HepG2 (cell line): ENCODE measurements around the gene IQCC. TPM values are rescaled to one million over a fixed set of nuclear protein-coding genes. Genes with fewer than 3 reads are reported as not detected.

ENCODE experiments used
- CHD2 ChIP-seq: IDR thresholded peaks from 2 replicates; pipeline ENCODE4 v1.6.1; 2011; ENCODE audit warnings: low read depth, low read length, improper control_type of control experiment
- JUN ChIP-seq: sonication (generic); formaldehyde crosslinking; IDR thresholded peaks from 2 replicates; pipeline ENCODE4 v1.4.0; 2020; ENCODE audit warnings: mild to moderate bottlenecking, missing genetic modification reagents
- NFE2L2 ChIP-seq: fragments of 150-350 bp; IDR thresholded peaks from 2 replicates; pipeline ENCODE4 v1.6.1; 2014; ENCODE audit warnings: low read length
- NR2C2 ChIP-seq: sonication (generic); formaldehyde crosslinking; IDR thresholded peaks from 2 replicates; pipeline ENCODE4 v1.4.0; 2020; ENCODE audit warnings: missing genetic modification reagents, mild to moderate bottlenecking, moderate library complexity, borderline replicate concordance
- PCBP1 ChIP-seq: fragments of 200-400 bp; formaldehyde crosslinking; IDR thresholded peaks from 2 replicates; pipeline ENCODE4 v1.6.1; 2017; ENCODE audit warnings: mild to moderate bottlenecking, low read depth, low read length, borderline replicate concordance
- PHF20 ChIP-seq: sonication (generic); formaldehyde crosslinking; IDR thresholded peaks from 2 replicates; pipeline ENCODE4 v1.5.0; 2020; ENCODE audit warnings: mild to moderate bottlenecking, missing genetic modification reagents
- RARA ChIP-seq: IDR thresholded peaks from 2 replicates; pipeline ENCODE4 v1.6.1; 2016; ENCODE audit warnings: missing genetic modification reagents, missing compliant biosample characterization
- TBP ChIP-seq: sonication (generic); formaldehyde crosslinking; IDR thresholded peaks from 2 replicates; pipeline ENCODE4 v1.5.0; 2020; ENCODE audit warnings: missing genetic modification reagents
- YEATS2 ChIP-seq: sonication (generic); formaldehyde crosslinking; IDR thresholded peaks from 2 replicates; pipeline ENCODE4 v1.4.0; 2020; ENCODE audit warnings: missing genetic modification reagents, borderline replicate concordance
- ZBTB7A ChIP-seq: sonication (generic); formaldehyde crosslinking; IDR thresholded peaks from 2 replicates; pipeline ENCODE4 v1.8.0; 2022; ENCODE audit warnings: mild to moderate bottlenecking, missing genetic modification reagents
- ZMYM4 ChIP-seq: sonication (generic); formaldehyde crosslinking; IDR thresholded peaks from 2 replicates; pipeline ENCODE4 v1.8.1; 2023; ENCODE audit warnings: mild to moderate bottlenecking, missing genetic modification reagents
- ZNF12 ChIP-seq: sonication (generic); formaldehyde crosslinking; IDR thresholded peaks from 2 replicates; pipeline ENCODE4 v1.5.0; 2020; ENCODE audit warnings: missing genetic modification reagents
- ZNF180 ChIP-seq: sonication (generic); formaldehyde crosslinking; IDR thresholded peaks from 2 replicates; pipeline ENCODE4 v1.4.0; 2020; ENCODE audit warnings: low read depth, missing genetic modification reagents, borderline replicate concordance
- ZNF253 ChIP-seq: sonication (generic); formaldehyde crosslinking; IDR thresholded peaks from 2 replicates; pipeline ENCODE4 v1.8.0; 2022; ENCODE audit warnings: mild to moderate bottlenecking, missing genetic modification reagents, borderline replicate concordance
- ZNF296 ChIP-seq: sonication (generic); formaldehyde crosslinking; conservative IDR thresholded peaks from 2 replicates; pipeline ENCODE4 v1.5.0; 2020; ENCODE audit warnings: mild to moderate bottlenecking, missing genetic modification reagents
- ZNF317 ChIP-seq: sonication (generic); formaldehyde crosslinking; IDR thresholded peaks from 2 replicates; pipeline ENCODE4 v1.5.0; 2020; ENCODE audit warnings: mild to moderate bottlenecking, missing genetic modification reagents
- ZNF430 ChIP-seq: sonication (generic); formaldehyde crosslinking; IDR thresholded peaks from 2 replicates; pipeline ENCODE4 v1.9.0; 2021; ENCODE audit warnings: mild to moderate bottlenecking, missing genetic modification reagents
- ZNF589 ChIP-seq: sonication (generic); formaldehyde crosslinking; conservative IDR thresholded peaks from 2 replicates; pipeline ENCODE4 v1.8.0; 2022; ENCODE audit warnings: mild to moderate bottlenecking, moderate library complexity, missing genetic modification reagents
- ZNF614 ChIP-seq: IDR thresholded peaks from 2 replicates; pipeline ENCODE4 v1.6.1; 2018; ENCODE audit warnings: missing biosample characterization, missing genetic modification reagents, inconsistent platforms, borderline replicate concordance
- polyA plus RNA-seq, 8 experiments: library from polyadenylated mRNA; depleted of rRNA in 3 of 8; stranded (reverse) in 7 of 8; unstranded in 1 of 8; fragments of >200 nt; fragmentation: Illumina TruSeq in 4 of 8; extraction: Trizol in 4 of 8; gene quantifications; 2 replicates each; pipeline versions ENCODE4 v1.2.1 to v1.2.3, GENCODE V29; 2011 to 2016; ENCODE audit warnings: low read depth in 4 of 8, missing spikeins in 1 of 8, mixed read lengths in 1 of 8; ENCODE audit not compliant: insufficient read depth in 1 of 8
- total RNA-seq, 5 experiments: library from RNA; depleted of rRNA; stranded (reverse); fragments of >200 nt; fragmentation: Illumina TruSeq; extraction: Trizol; gene quantifications; 2 replicates each; pipeline ENCODE4 v1.2.3, GENCODE V29; 2016; ENCODE audit warnings: low read depth in 1 of 5
- TF ChIP-seq, protein P1 (sequence below): sonication (generic); formaldehyde crosslinking; IDR thresholded peaks from 2 replicates; pipeline ENCODE4 v1.5.0; 2020; ENCODE audit warnings: missing genetic modification reagents
- TF ChIP-seq, protein P2 (sequence below): IDR thresholded peaks from 2 replicates; pipeline ENCODE4 v1.6.1; 2018; ENCODE audit warnings: missing genetic modification reagents
- TF ChIP-seq, protein P3 (sequence below): sonication (generic); formaldehyde crosslinking; IDR thresholded peaks from 2 replicates; pipeline ENCODE4 v1.9.0; 2022; ENCODE audit warnings: missing genetic modification reagents, mild to moderate bottlenecking, borderline replicate concordance
- TF ChIP-seq, protein P4 (sequence below): sonication (generic); formaldehyde crosslinking; IDR thresholded peaks from 2 replicates; pipeline ENCODE4 v1.8.1; 2023; ENCODE audit warnings: mild to moderate bottlenecking, missing genetic modification reagents
- TF ChIP-seq, protein P5 (sequence below): IDR thresholded peaks from 2 replicates; pipeline ENCODE4 v1.6.1; 2016; ENCODE audit warnings: low read depth, control low read depth

The IQCC gene
- total and polyA plus RNA-seq, 2 of the 13 experiments (the other 11 are each of a cell fraction or from before 2014, with no cell fraction given), result 1.7 to 3.0 TPM

DNA sequence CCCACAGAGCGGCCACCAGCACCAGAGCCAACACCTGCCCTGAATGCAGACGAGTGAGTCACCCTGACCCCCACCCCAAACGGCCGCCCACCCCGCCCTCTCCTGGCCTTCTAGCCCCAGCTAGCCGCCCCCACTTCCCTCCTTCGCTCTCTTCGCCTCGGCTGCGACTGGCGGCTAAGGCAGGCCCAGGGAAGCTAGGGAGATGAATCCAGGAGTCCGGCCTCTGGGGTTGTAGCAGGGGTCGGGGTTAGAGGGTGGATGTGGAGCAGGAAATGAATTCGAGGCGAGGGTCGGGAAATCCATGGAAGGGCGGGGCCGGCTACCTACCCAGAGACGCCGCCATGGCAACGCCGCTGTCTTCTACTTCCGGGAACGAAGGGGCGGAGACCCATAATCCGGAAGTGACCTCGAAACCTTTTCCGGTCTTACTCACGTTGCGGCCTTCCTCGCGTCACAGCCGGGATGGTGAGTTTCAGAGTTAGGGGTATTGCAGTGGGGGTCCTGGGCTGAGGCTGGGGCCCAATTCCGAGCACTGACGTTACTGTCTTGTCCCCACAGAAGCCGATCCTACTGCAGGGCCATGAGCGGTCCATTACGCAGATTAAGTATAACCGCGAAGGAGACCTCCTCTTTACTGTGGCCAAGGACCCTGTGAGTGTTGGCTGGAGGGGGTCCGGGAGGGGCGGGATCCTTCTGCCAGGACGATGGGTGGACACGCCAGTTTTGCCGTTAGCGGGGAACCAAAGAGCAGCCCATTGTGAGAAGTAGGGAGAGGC is 16.7 kb downstream of the IQCC start, which contains the start of the genes EIF3I and TMEM234 (continued):
- TF ChIP-seq NFE2L2 (no peak), ZNF589 (no peak), ZNF296 (CRISPR knock-in tag) (no peak), ZBTB7A (peak; percentile 74), TBP (CRISPR knock-in tag) (no peak), YEATS2 (CRISPR knock-in tag) (peak; percentile 57; the same call in 1 of the 2 replicates), PHF20 (CRISPR knock-in tag) (peak; percentile 93), PCBP1 (peak; percentile 82; the same call in 1 of the 2 replicates), ZMYM4 (CRISPR knock-in tag) (peak; percentile 50; the same call in 1 of the 2 replicates), ZNF180 (no peak), ZNF317 (CRISPR knock-in tag) (peak; percentile 71; the same call in 1 of the 2 replicates), RARA (no peak), ZNF430 (CRISPR knock-in tag) (peak; percentile 64), NR2C2 (CRISPR knock-in tag) (peak; percentile 98), CHD2 (no peak), ZNF12 (no peak), ZNF253 (CRISPR knock-in tag) (no peak), ZNF614 (CRISPR knock-in tag) (no peak; the same call in 1 of the 2 replicates), JUN (no peak)
- TF ChIP-seq, protein P1, sequence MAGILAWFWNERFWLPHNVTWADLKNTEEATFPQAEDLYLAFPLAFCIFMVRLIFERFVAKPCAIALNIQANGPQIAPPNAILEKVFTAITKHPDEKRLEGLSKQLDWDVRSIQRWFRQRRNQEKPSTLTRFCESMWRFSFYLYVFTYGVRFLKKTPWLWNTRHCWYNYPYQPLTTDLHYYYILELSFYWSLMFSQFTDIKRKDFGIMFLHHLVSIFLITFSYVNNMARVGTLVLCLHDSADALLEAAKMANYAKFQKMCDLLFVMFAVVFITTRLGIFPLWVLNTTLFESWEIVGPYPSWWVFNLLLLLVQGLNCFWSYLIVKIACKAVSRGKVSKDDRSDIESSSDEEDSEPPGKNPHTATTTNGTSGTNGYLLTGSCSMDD, result no peak
- TF ChIP-seq, protein P2, sequence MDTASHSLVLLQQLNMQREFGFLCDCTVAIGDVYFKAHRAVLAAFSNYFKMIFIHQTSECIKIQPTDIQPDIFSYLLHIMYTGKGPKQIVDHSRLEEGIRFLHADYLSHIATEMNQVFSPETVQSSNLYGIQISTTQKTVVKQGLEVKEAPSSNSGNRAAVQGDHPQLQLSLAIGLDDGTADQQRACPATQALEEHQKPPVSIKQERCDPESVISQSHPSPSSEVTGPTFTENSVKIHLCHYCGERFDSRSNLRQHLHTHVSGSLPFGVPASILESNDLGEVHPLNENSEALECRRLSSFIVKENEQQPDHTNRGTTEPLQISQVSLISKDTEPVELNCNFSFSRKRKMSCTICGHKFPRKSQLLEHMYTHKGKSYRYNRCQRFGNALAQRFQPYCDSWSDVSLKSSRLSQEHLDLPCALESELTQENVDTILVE (CRISPR knock-in tag), result no peak
- TF ChIP-seq, protein P3, sequence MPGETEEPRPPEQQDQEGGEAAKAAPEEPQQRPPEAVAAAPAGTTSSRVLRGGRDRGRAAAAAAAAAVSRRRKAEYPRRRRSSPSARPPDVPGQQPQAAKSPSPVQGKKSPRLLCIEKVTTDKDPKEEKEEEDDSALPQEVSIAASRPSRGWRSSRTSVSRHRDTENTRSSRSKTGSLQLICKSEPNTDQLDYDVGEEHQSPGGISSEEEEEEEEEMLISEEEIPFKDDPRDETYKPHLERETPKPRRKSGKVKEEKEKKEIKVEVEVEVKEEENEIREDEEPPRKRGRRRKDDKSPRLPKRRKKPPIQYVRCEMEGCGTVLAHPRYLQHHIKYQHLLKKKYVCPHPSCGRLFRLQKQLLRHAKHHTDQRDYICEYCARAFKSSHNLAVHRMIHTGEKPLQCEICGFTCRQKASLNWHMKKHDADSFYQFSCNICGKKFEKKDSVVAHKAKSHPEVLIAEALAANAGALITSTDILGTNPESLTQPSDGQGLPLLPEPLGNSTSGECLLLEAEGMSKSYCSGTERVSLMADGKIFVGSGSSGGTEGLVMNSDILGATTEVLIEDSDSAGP (CRISPR knock-in tag), result peak; percentile 50; the same call in 1 of the 2 replicates
- TF ChIP-seq, protein P4, sequence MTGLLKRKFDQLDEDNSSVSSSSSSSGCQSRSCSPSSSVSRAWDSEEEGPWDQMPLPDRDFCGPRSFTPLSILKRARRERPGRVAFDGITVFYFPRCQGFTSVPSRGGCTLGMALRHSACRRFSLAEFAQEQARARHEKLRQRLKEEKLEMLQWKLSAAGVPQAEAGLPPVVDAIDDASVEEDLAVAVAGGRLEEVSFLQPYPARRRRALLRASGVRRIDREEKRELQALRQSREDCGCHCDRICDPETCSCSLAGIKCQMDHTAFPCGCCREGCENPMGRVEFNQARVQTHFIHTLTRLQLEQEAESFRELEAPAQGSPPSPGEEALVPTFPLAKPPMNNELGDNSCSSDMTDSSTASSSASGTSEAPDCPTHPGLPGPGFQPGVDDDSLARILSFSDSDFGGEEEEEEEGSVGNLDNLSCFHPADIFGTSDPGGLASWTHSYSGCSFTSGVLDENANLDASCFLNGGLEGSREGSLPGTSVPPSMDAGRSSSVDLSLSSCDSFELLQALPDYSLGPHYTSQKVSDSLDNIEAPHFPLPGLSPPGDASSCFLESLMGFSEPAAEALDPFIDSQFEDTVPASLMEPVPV, result no peak
- TF ChIP-seq, protein P5, sequence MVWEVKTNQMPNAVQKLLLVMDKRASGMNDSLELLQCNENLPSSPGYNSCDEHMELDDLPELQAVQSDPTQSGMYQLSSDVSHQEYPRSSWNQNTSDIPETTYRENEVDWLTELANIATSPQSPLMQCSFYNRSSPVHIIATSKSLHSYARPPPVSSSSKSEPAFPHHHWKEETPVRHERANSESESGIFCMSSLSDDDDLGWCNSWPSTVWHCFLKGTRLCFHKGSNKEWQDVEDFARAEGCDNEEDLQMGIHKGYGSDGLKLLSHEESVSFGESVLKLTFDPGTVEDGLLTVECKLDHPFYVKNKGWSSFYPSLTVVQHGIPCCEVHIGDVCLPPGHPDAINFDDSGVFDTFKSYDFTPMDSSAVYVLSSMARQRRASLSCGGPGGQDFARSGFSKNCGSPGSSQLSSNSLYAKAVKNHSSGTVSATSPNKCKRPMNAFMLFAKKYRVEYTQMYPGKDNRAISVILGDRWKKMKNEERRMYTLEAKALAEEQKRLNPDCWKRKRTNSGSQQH (CRISPR knock-in tag), result peak; percentile 67; the same call in 1 of the 2 replicates
